NK-92 (cell line): ENCODE results near the gene SLN.
"Not testable (repeated sequence)": the region's sequence is repeated elsewhere in the genome, so short reads cannot be mapped to it uniquely, and the experiment has no call there.

Source experiments
- DNase-seq: peaks from one replicate; lab custom pipeline; 2025; ENCODE audit not compliant: unreplicated experiment; lab: John Stamatoyannopoulos, UW

The SLN gene

GRCh38 chr11:107711861-107712755 is at the start of gene SLN:
SLN (minus strand) TSS chr11:107712056.
- no peak for DNase-seq

GRCh38 chr11:107758719-107759355 is 47.0 kb upstream of the SLN start:
- DNase-seq = not testable (repeated sequence)

- no peak for DNase-seq
Measured at GRCh38 chr11:107757661-107758060, 45.8 kb upstream of the SLN start.

GRCh38 chr11:107756553-107756952 is 44.7 kb upstream of the SLN start:
- no peak for DNase-seq

- no peak for DNase-seq
Measured at GRCh38 chr11:107752949-107753822, 41.3 kb upstream of the SLN start.

- no peak for DNase-seq
Measured at GRCh38 chr11:107752508-107752907, 40.7 kb upstream of the SLN start.

- no peak for DNase-seq
Measured at GRCh38 chr11:107751082-107751481, 39.2 kb upstream of the SLN start.

- no peak for DNase-seq
Measured at GRCh38 chr11:107750313-107750712, 38.5 kb upstream of the SLN start.

- DNase-seq = no peak
Measured at GRCh38 chr11:107747622-107748021, 35.8 kb upstream of the SLN start.

GRCh38 chr11:107744736-107745135 is 32.9 kb upstream of the SLN start:
- DNase-seq = no peak

GRCh38 chr11:107743191-107743590 is 31.3 kb upstream of the SLN start:
- DNase-seq = no peak

GRCh38 chr11:107741044-107741823 is 29.4 kb upstream of the SLN start:
- no peak for DNase-seq

- no peak for DNase-seq
Measured at GRCh38 chr11:107740271-107740670, 28.4 kb upstream of the SLN start.

GRCh38 chr11:107736546-107736945 is 24.7 kb upstream of the SLN start:
- no peak for DNase-seq

GRCh38 chr11:107733518-107733917 is 21.7 kb upstream of the SLN start:
- DNase-seq = no peak

- no peak for DNase-seq
Measured at GRCh38 chr11:107732689-107733051, 20.8 kb upstream of the SLN start.

GRCh38 chr11:107731941-107732688 is 20.3 kb upstream of the SLN start:
- DNase-seq = no peak

GRCh38 chr11:107722662-107723061 is 10.8 kb upstream of the SLN start:
- no peak for DNase-seq

- DNase-seq = no peak
Measured at GRCh38 chr11:107721207-107721606, 9.4 kb upstream of the SLN start.

- DNase-seq = no peak
Measured at GRCh38 chr11:107720303-107720774, 8.5 kb upstream of the SLN start.
